Measurements from ENCODE around the gene MCOLN1. TPM values are rescaled to one million over a fixed set of nuclear protein-coding genes. Genes with fewer than 3 reads are reported as not detected.

Gene MCOLN1
- polyA plus RNA-seq (2013, experiment 1 of 2) = 13.7 TPM
- polyA plus RNA-seq (2013, experiment 2 of 2) = 9.6 TPM

DNA sequence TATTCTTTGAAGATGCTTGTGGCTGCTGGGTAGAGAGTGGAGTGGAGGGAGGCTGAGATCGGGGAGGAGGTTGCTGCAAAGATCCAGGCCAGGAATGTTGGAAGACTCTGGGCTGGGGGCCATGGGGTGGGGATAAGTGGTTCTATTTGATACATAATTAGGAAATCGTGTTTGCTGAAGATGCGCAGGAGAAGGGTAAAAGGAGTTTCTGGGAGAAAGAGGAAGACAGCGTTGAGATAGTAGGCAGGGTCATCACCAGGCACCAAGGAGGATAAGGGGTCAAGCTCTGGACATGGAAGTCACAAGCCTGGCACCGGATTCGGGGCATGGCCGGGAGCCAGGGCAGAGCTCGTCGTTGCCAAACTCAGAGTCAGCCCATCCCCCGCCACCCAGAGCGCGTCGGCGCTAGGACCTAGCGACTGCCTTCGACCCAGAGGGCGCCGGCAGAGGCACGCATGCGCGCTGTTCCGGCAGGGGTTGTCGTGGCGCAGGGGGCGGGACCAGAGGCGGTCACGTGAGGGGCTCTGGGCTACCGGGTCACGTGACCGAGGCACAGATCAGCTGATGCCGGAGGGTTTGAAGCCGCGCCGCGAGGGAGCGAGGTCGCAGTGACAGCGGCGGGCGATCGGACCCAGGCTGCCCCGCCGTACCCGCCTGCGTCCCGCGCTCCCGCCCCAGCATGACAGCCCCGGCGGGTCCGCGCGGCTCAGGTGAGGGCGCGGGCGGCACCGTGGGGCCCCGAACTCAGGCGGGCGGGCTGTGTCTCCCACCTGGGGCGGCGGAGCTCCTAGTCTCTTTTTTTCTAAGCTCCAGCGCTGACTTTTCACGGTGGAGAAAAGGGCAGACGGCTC lies at the start of gene MCOLN1:
TSS of gene MCOLN1 (plus strand) at position 553 of the 851 bp plus-strand sequence. CDS start at position 680, 127 bp downstream.
- Histone ChIP-seq H3K9ac (ENCODE audit: low read depth, low read length) (peak within 1 kb of the TSS; percentile 52), H3K4me3 (ENCODE audit: low read length) (peak within 1 kb of the TSS; percentile 69), H3K9me3 (ENCODE audit: insufficient read depth, low read depth, low read length) (no peaks in the 10 kb centered on the region), H3K36me3 (ENCODE audit: insufficient read depth, low read length) (peaks cover 18% of the 10 kb centered on the region; the same call in 1 of the 2 replicates), H3K4me1 (ENCODE audit: insufficient read depth, low read length) (0 out of 2 replicates have a peak, but pooled peaks cover 4% of the 10 kb centered on the region), H3K27me3 (ENCODE audit: insufficient read depth, low read length) (no peaks in the 10 kb centered on the region), H3K27ac (ENCODE audit: low read depth, low read length) (no peak within 1 kb of the TSS)
- WGBS = under 1% methylated on average over 65 of the region's 65 CpGs

DNA sequence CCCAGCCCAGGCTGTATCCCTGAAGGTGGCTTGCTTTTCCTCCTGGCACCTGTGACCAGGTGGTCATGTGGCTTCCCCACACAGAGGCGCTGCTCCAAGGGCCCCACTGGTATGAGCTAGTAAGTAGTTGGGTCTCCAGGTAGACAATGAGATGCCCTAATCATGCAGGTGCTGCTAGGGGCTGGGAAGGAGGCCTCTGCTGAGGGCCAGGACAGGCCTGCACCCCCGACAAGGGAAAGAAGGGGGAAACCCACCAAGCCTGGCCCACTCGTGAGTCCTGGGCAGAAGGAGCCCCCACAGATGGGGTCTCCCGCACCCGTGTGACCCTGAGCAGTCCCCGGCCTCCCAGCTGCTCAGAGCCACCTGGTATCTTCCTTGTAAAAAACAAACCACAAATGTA lies 46.8 kb upstream of the MCOLN1 start:
- Histone ChIP-seq H3K4me1 (ENCODE audit: insufficient read depth, low read length) (peaks cover 4% of the 10 kb centered on the region; the same call in 1 of the 2 replicates), H3K9ac (ENCODE audit: low read depth, low read length) (no peak overlapping the region), H3K4me3 (ENCODE audit: low read length) (no peak overlapping the region), H3K27me3 (ENCODE audit: insufficient read depth, low read length) (no peaks in the 10 kb centered on the region), H3K36me3 (ENCODE audit: insufficient read depth, low read length) (peaks cover 6% of the 10 kb centered on the region; the same call in 1 of the 2 replicates), H3K27ac (ENCODE audit: low read depth, low read length) (no peak overlapping the region), H3K9me3 (ENCODE audit: insufficient read depth, low read depth, low read length) (no peaks in the 10 kb centered on the region)
- WGBS = 93% methylated on average over 6 of the region's 6 CpGs

DNA sequence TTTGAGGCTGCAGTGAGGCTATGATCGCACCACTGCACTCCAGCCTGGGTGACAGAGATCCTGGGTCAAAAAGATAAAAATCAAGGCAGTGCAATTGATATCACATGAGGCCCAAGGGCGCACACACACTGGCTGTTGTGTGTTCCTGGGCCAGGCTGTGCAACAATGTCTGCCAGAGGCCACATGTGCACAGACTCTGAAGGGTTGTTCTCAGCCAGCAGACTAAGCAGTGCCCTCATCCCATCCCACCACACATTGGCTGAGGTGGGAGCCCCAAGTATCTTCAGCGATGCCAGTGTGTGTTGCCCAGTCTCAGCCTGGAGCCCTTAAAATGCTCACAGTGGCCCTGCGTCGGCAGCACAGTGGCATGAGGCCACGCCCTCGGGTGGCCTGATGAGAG lies 46.2 kb upstream of the MCOLN1 start:
- Histone ChIP-seq H3K36me3 (ENCODE audit: insufficient read depth, low read length) (peaks cover 6% of the 10 kb centered on the region; the same call in 1 of the 2 replicates), H3K4me1 (ENCODE audit: insufficient read depth, low read length) (peaks cover 5% of the 10 kb centered on the region; the same call in 1 of the 2 replicates), H3K9me3 (ENCODE audit: insufficient read depth, low read depth, low read length) (no peaks in the 10 kb centered on the region), H3K9ac (ENCODE audit: low read depth, low read length) (no peak overlapping the region), H3K4me3 (ENCODE audit: low read length) (no peak overlapping the region), H3K27me3 (ENCODE audit: insufficient read depth, low read length) (no peaks in the 10 kb centered on the region), H3K27ac (ENCODE audit: low read depth, low read length) (no peak overlapping the region)
- WGBS = 93% methylated on average over 7 of the region's 7 CpGs

DNA sequence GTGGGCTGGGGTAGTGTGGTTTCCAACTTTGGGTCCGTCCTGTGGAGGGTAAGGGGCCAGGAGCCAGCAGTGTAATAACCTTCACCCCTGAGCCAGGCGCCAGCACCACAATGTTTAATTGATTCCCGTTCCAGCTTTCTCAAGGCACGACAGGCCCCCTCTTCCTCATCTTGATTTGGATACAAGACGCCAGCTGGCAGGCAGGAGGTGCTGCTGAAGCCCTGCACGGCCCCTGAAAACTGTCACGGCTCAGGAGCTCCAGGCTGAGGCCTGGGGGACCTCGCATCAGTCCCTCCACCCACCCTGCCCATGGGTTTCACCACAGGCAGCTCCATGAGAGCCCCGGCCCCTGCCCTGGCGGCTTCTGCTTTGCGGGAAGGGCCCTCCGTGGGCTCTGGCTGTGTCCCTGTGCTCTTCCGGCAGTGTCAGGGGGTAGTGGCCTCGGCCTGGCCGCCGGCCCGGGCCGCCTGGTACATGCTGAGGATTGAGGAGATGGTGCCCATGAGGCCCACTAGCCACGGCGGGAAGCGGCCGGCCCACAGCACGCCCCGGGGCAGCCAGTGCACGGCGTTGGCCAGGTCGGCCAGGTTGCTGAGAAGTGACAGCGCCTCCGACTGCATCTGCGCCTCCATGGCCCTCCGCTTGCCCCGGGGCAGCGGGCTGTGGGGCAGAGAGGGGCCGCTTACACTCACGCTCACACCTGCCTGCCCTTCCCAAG lies 45.5 kb upstream of the MCOLN1 start:
- Histone ChIP-seq H3K36me3 (ENCODE audit: insufficient read depth, low read length) (peaks cover 3% of the 10 kb centered on the region; the same call in 1 of the 2 replicates), H3K4me3 (ENCODE audit: low read length) (no peak overlapping the region), H3K9me3 (ENCODE audit: insufficient read depth, low read depth, low read length) (no peaks in the 10 kb centered on the region), H3K27me3 (ENCODE audit: insufficient read depth, low read length) (no peaks in the 10 kb centered on the region), H3K9ac (ENCODE audit: low read depth, low read length) (no peak overlapping the region), H3K4me1 (ENCODE audit: insufficient read depth, low read length) (peaks cover 5% of the 10 kb centered on the region; the same call in 1 of the 2 replicates), H3K27ac (ENCODE audit: low read depth, low read length) (no peak overlapping the region)
- WGBS = 92% methylated on average over 35 of the region's 35 CpGs

DNA sequence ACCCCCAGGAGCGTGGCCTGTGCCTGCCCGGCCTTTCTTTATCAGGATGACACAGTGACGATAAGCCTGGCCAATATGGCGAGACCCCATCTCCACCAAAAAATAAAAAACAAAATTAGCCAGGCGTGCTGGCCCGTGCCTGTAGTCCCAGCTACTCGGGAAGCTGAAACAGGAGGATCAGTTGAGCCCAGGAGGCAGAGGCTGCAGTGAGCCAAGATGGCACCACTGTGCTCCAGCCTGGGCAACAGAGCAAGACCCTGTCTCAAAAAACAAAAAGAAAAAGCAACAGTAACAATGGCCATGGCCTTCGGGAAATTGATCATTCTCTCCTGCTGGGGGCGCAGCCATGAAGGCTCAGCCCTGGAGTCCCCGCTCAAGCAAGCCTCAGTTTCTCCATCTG lies 44.7 kb upstream of the MCOLN1 start:
- H3K27ac ChIP-seq (ENCODE audit: low read depth, low read length) = no peak overlapping the region
- no peaks in the 10 kb centered on the region for H3K36me3 ChIP-seq (ENCODE audit: insufficient read depth, low read length)
- H3K4me3 ChIP-seq (ENCODE audit: low read length) = no peak overlapping the region
- WGBS = 91% methylated on average over 10 of the region's 10 CpGs
- no peak overlapping the region for H3K9ac ChIP-seq (ENCODE audit: low read depth, low read length)
- no peaks in the 10 kb centered on the region for H3K27me3 ChIP-seq (ENCODE audit: insufficient read depth, low read length)
- no peaks in the 10 kb centered on the region for H3K9me3 ChIP-seq (ENCODE audit: insufficient read depth, low read depth, low read length)
- peaks cover 5% of the 10 kb centered on the region; the same call in 1 of the 2 replicates for H3K4me1 ChIP-seq (ENCODE audit: insufficient read depth, low read length)

DNA sequence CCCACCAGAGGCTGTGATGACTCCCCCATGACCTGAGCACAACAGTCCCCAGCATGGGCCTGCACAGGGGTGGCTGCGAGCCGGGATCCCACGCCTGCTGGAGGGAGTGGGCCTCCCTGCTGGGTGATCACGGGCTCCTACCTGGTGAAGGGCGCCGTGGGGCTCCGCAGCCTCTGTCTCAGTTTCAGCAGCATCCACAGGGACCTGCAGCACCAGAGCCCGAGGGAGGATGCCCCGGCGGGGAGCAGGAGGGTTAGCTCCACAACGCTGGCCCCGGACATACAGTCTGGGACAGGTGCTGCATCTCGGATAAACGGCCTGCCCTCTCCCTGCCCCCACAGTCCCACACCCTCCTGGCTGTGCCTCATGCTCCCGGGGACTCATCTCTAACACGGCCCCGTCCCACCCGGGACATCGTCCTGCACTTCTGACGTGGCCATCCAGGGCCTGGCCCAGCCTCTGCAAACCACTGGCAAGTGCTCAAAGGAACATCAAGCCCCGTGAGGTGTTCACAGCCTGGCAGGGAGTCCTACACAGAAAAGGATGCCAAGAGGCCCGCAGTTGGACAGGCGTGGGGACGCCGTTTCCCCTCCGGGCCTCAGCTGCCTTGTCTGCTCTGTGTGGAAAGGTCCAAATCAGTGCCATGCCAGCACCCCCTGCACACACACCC lies 44.1 kb upstream of the MCOLN1 start:
- no peaks in the 10 kb centered on the region for H3K36me3 ChIP-seq (ENCODE audit: insufficient read depth, low read length)
- peak overlapping the region; percentile 14; the same call in 1 of the 2 replicates for H3K9ac ChIP-seq (ENCODE audit: low read depth, low read length)
- no peak overlapping the region for H3K27ac ChIP-seq (ENCODE audit: low read depth, low read length)
- WGBS = 91% methylated on average over 26 of the region's 26 CpGs
- no peaks in the 10 kb centered on the region for H3K27me3 ChIP-seq (ENCODE audit: insufficient read depth, low read length)
- no peaks in the 10 kb centered on the region for H3K9me3 ChIP-seq (ENCODE audit: insufficient read depth, low read depth, low read length)
- no peak overlapping the region for H3K4me3 ChIP-seq (ENCODE audit: low read length)
- peaks cover 8% of the 10 kb centered on the region; the same call in 1 of the 2 replicates for H3K4me1 ChIP-seq (ENCODE audit: insufficient read depth, low read length)

DNA sequence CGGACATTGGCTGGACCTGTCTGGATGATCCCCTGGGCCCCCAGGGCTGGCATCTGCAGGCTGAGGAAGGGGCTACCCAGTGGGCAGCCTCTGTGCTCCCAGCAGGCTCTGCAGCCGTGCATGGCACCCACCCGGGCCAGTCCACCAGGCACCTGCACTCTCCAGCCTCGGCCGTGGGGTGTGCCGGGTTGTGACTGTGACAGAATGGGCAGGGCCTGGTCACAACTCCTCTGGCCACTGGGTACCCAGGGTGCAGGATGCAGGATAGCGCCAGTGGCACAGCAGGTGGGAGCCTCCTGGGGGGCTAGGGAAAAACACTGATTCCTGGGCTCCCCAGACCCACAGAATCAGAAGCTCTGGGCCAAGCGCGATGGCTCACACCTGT lies 43.6 kb upstream of the MCOLN1 start:
- no peak overlapping the region for H3K27ac ChIP-seq (ENCODE audit: low read depth, low read length)
- H3K27me3 ChIP-seq (ENCODE audit: insufficient read depth, low read length) = no peaks in the 10 kb centered on the region
- WGBS = 94% methylated on average over 9 of the region's 9 CpGs
- no peak overlapping the region for H3K4me3 ChIP-seq (ENCODE audit: low read length)
- H3K4me1 ChIP-seq (ENCODE audit: insufficient read depth, low read length) = peaks cover 13% of the 10 kb centered on the region
- no peak overlapping the region for H3K9ac ChIP-seq (ENCODE audit: low read depth, low read length)
- H3K36me3 ChIP-seq (ENCODE audit: insufficient read depth, low read length) = no peaks in the 10 kb centered on the region
- no peaks in the 10 kb centered on the region for H3K9me3 ChIP-seq (ENCODE audit: insufficient read depth, low read depth, low read length)

DNA sequence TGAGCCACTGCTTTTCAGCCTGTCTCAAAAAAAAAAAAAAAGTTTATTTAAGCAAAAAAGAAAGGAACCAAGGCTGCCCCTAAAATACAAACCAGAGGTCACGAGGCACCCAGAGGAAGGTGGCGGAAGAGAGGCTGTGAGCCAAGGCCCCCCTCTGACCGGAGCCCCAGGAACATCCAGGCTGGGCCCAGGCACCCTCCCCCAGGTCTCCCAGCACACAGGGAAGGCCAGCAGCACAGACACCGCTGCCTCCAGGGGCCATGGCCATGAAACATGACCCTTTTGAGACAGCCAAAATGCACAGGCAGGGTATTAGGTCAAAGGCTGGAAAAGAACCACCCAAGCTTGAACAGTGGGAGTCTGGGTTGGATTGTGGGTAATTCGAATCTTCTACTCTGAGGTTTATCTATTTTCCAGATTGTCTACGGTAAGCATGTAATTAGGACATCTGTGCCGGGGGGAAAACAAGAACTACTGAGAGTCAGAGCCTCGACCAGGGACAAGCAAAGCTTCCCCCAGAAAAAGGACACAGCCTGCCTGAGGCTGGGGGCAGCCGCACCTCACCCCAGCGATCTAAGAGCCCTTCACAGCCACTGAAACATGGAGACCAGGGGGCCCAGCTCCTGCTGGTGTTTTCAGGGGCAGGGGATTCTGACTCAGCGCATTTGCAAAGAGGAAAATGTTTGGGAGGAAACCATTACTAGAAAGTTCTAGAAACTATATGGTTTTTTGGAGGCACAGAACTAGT lies 42.0 kb upstream of the MCOLN1 start:
- no peaks in the 10 kb centered on the region for H3K27me3 ChIP-seq (ENCODE audit: insufficient read depth, low read length)
- 86% methylated on average over 11 of the region's 11 CpGs for WGBS
- H3K9me3 ChIP-seq (ENCODE audit: insufficient read depth, low read depth, low read length) = no peaks in the 10 kb centered on the region
- peaks cover 14% of the 10 kb centered on the region for H3K4me1 ChIP-seq (ENCODE audit: insufficient read depth, low read length)
- 0 out of 2 replicates have a peak overlapping the region, but pooled peaks have one; percentile 31 for H3K27ac ChIP-seq (ENCODE audit: low read depth, low read length)
- H3K4me3 ChIP-seq (ENCODE audit: low read length) = no peak overlapping the region
- no peaks in the 10 kb centered on the region for H3K36me3 ChIP-seq (ENCODE audit: insufficient read depth, low read length)
- peak overlapping the region; percentile 20; the same call in 1 of the 2 replicates for H3K9ac ChIP-seq (ENCODE audit: low read depth, low read length)

DNA sequence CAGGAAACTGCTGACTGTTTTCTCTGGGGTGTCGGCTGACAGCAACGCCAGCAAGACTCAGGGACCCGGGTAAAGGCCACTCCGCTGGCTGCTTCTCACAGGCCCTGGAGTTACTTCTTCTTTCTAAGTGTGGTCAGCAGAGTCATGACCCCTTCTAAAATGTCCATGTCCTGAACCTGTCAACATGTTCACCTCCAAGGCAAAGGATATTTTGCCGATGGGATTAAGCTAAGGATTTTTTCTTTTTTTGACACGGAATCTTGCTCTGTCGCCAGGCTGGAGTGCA lies 41.5 kb upstream of the MCOLN1 start:
- Histone ChIP-seq H3K9ac (ENCODE audit: low read depth, low read length) (no peak overlapping the region), H3K27me3 (ENCODE audit: insufficient read depth, low read length) (no peaks in the 10 kb centered on the region), H3K27ac (ENCODE audit: low read depth, low read length) (0 out of 2 replicates have a peak overlapping the region, but pooled peaks have one; percentile 31), H3K4me1 (ENCODE audit: insufficient read depth, low read length) (peaks cover 14% of the 10 kb centered on the region), H3K4me3 (ENCODE audit: low read length) (no peak overlapping the region), H3K9me3 (ENCODE audit: insufficient read depth, low read depth, low read length) (no peaks in the 10 kb centered on the region), H3K36me3 (ENCODE audit: insufficient read depth, low read length) (no peaks in the 10 kb centered on the region)
- 92% methylated on average over 7 of the region's 7 CpGs for WGBS

DNA sequence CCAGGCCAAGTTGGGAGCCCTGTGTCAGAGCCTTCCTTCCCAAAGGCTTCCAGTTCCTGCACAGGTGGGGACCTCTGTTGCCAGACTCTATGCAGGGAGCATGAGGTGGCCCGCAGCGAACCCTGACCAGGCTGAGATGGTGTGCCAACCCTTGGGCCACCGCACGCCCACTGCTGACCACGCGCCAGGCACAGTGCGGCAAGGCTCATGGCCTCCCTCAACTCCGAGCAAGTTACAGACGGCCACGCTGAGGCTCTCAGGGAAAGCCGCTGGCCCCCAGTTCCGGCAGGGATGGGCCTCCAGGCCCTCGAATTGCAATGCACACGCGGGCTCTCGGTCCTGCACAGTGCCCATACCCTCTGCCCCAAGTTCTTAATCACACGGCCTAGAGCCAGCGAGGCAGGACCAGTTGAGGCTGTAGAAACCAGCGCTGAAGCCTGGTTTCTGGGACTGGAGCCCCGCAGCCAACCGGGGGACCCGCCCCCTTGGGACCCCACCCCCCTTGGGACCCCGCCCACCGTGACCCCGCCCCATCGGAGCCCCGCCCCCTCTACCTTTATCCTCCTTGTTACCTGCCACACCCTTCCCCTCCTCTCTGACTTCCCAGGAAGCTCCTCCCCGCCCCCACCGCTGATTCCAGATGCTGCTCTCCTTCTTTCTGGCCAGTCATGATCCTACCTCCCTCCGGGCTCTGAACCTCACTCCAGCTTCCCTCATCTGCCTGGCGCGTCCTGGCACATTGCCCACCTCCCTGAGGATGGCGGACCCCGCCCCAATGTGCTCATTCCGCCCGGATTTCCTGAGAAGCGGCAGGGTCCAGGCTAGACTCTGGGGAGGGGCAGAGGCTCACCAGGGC lies 39.6 kb upstream of the MCOLN1 start:
- WGBS = 66% methylated on average over 33 of the region's 37 CpGs
- Histone ChIP-seq H3K27me3 (ENCODE audit: insufficient read depth, low read length) (no peaks in the 10 kb centered on the region), H3K27ac (ENCODE audit: low read depth, low read length) (peak overlapping the region; percentile 36; the same call in 1 of the 2 replicates), H3K9me3 (ENCODE audit: insufficient read depth, low read depth, low read length) (no peaks in the 10 kb centered on the region), H3K9ac (ENCODE audit: low read depth, low read length) (peak overlapping the region; percentile 39), H3K4me3 (ENCODE audit: low read length) (peak overlapping the region; percentile 45), H3K36me3 (ENCODE audit: insufficient read depth, low read length) (no peaks in the 10 kb centered on the region), H3K4me1 (ENCODE audit: insufficient read depth, low read length) (peaks cover 14% of the 10 kb centered on the region)
